GM18868 (cell line): ENCODE measurements around the gene TLCD2.
"Not testable (repeated sequence)": the region's sequence is repeated elsewhere in the genome, so short reads cannot be mapped to it uniquely, and the experiment has no call there.

Experiments
- ATAC-seq: cut with Tn5 transposase; IDR thresholded peaks from one replicate; pipeline ENCODE4 v1.9.1; 2021; ENCODE audit warnings: mild to moderate bottlenecking, moderate library complexity; ENCODE audit not compliant: unreplicated experiment

TLCD2 gene

DNA sequence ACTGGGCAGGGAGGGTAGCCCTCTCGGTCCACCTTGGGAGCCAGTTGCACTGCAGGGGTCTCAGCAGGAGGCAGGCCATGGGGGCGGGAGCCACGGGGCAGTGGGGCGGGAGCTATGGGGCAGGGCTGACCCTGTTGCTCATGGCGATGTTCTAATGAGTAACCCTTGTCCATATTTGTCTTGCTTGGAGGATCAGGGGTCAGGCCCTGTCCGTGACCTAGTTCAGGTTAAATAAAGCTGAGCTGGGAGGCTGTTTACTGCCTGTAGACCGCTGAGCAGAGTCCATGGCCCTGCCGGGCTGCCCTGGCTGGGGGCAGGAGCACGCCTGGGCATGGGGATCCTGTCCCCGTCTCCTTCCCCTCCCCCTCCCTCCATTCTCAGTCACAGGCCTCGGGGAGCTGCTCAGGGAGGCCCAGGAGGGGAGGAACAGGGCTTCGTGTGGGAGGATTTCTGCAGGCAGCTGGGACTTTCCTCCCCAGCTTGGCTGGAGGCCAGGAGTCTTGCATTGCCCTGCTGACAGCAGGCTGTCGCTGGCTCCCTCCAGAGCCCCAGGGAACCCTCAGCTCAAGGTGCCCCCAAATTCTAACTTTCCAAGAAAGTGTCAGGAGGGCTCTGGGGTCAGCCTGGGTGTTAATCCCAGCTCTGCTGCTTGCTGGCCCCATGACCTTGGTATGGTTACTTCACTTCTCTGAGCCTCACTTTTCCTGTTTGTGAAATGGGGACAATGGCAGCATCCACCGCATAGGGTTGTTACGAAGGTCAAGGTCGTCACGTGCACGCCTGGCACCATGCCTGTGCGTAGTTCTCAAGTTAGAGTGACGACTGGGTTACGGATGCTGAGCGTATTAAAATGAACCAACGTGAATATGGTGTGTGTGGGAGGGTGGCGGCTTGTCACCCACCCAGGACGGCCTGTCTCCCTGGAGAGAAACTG is 26.4 kb upstream of the TLCD2 start:
- no peak for ATAC-seq

DNA sequence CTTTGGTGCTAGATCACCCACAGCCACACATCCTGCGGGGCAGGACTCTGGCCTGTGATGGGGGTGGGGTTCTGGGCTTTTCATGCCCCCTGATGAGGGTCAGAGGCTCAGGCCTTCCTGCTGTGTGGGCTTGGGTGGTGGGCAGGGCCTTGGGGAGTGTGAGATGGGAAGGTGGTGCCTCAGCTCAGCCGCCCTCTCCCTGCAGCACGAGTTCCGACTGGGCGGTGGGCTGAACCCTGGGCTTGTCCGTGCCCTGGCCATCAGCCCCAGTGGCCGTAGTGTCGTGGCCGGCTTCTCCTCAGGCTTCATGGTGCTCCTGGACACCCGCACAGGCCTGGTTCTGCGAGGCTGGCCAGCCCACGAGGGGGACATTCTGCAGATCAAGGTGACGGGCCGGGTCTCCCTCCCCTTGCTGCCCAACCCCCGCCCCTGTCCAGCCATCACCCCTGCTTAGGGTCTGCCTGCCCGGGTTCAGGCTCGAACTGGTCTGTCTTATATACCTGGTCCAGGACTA is 25.7 kb upstream of the TLCD2 start:
- no peak for ATAC-seq

DNA sequence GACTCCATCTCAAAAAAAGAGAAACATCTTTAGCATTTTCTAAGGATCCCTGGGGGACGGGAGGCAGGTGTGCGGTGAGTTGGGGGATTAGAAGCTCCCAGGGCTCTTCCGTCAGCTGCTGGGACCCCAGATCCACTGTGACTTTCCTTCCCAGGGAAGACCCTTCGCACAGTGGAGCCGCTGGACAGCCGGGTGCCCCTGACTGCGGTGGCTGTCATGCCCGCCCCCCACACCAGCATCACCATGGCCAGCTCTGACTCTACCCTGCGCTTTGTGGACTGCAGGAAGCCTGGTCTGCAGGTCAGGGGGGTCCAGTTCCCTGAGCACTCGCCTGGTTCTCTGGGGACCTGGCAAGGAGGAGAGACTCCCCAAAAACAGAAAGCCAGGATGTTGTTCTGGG is 25.2 kb upstream of the TLCD2 start:
- ATAC-seq = no peak

DNA sequence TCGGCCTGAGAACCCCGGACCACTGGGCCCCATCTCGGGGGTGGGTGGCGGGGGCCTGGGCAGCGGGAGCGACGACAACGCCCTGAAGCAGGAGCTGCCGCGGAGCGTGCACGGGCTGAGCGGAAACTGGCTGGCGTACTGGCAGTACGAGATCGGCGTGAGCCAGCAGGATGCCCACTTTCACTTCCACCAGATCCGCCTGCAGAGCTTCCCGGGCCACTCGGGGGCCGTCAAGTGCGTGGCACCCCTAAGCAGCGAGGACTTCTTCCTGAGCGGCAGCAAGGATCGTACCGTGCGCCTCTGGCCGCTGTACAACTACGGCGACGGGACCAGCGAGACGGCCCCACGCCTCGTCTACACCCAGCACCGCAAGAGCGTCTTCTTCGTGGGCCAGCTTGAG is 23.6 kb upstream of the TLCD2 start:
- no peak for ATAC-seq

DNA sequence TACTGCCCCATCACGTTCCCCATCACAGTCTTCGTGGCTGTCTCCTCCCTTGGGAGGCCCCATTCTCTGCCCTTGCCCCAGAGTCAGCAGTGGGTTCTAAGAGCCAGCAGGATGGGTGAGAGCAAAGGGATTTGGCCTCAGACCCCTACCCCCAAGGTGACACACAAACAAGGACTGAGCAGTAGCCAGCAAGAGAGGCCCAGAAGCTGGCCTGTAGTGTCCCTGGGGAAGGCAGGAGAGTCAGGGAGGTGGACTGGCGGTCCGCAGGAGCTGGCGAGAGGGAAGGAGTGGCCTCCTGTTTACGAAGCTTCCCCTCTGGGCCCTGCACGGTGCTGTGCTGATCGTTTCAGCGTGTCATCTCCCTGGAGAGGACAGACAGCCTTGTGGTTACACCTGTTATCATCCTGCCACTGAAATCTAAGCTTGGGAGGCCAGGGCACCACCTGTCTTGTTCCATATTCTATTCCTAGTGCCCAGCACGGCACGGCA is 22.7 kb upstream of the TLCD2 start:
- ATAC-seq = no peak

DNA sequence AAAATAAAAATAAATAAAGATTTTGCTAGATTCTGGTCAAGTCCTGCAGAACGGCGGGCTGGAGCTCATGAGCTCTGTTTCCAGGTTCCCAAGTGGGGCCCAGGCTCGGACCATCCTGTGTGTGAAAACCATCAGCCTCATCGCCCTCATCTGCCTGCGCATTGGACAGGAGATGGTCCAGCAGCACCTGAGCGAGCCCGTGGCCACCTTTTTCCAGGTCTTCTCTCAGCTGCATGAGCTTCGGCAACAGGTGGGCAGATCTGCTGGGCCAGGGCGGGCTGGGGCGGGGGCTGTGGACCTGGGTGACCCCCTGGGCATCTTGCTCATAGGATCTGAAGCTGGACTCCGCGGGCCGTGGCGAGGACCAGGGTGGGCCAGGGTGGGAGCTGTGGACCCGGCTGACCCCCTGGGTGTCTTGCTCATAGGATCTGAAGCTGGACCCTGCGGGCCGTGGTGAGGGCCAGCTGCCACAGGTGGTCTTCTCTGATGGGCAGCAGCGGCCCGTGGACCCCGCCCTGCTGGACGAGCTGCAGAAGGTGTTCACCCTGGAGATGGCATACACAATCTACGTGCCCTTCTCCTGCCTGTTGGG is 22.2 kb upstream of the TLCD2 start:
- ATAC-seq = no peak

DNA sequence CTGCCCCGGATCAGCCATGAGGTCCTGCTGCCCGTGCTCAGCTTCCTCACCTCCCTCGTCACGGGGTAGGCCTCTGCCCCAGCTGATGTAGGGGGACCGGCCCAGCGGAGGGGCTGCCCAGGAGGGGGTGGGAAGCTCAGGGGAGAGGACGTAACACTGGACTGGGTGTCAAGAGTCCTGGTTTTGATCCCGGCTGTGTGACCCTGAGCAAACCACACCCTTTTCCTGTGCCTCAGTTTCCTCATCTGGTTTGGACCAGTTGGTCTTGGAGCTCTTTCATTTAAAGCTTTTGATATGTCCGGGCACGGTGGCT is 21.0 kb upstream of the TLCD2 start:
- no peak for ATAC-seq

DNA sequence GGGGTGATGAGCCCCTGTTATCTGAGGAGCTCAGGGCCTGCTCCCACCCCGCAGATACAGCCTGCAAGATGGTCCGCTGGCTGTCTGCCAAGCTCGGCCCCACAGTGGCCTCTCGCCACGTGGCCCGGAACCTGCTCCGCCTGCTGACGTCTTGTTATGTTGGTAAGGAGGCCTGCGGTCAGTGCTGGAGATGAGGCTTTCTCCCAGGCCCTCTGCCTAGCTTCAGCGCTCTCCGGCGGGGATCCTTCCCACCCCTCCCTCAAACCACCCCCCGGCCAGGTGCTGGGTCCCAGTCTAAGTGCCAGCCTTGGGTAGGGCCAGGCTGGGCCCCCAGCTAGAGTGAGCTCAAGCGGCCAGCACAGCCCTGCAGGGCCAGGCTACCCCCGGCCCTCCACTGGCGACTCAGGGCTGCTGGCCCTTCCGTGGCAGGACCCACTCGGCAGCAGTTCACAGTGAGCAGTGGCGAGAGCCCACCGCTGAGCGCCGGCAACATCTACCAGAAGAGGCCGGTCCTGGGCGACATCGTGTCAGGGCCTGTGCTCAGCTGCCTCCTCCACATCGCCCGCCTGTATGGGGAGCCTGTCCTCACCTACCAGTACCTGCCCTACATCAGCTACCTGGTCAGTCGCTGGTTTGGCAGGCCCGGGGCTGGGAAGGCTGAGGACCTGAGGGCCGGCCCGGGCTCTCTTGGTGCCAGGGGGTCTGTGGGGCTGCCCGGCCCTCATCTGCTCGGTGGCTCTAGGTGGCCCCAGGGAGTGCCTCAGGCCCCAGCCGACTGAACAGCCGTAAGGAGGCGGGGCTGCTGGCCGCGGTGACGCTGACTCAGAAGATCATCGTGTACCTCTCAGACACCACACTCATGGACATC is 20.4 kb upstream of the TLCD2 start:
- ATAC-seq = no peak

DNA sequence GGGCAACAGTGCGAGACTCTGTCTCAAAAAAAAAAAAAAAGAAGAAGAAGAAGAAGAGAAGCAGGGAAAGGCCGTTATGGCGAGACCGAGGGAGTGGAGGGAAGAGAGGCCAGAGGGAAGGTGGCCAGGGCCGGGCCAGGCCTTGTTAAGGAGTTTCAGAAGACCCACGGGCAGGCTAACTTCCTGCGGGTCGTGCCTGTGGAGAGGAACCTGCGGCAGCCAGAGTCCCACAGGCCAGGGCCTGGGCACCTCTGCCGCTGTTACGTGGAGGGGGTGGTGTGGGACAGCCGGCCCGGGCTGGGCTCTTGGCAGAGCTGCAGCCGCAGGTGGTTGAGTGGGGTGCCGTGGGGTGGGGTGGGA is 19.8 kb upstream of the TLCD2 start:
- no peak for ATAC-seq

DNA sequence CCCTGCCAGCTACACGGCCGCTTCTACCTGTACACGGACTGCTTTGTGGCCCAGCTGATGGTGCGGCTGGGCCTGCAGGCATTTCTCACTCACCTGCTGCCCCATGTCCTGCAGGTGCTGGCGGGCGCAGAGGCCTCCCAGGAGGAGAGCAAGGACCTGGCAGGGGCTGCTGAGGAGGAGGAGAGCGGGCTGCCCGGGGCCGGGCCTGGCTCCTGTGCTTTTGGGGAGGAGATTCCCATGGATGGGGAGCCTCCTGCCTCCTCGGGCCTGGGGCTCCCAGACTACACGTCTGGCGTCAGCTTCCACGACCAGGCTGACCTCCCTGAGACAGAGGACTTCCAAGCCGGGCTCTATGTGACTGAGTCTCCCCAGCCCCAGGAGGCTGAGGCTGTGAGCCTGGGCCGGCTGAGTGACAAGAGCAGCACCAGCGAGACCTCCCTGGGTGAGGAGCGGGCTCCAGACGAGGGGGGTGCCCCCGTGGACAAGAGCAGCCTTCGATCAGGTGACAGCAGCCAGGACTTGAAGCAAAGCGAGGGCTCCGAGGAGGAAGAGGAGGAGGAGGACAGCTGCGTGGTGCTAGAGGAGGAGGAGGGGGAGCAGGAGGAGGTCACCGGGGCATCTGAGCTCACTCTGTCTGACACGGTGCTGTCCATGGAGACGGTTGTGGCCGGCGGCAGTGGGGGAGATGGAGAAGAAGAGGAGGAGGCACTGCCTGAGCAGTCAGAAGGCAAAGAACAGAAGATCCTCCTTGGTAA is 17.9 kb upstream of the TLCD2 start:
- ATAC-seq = no peak

DNA sequence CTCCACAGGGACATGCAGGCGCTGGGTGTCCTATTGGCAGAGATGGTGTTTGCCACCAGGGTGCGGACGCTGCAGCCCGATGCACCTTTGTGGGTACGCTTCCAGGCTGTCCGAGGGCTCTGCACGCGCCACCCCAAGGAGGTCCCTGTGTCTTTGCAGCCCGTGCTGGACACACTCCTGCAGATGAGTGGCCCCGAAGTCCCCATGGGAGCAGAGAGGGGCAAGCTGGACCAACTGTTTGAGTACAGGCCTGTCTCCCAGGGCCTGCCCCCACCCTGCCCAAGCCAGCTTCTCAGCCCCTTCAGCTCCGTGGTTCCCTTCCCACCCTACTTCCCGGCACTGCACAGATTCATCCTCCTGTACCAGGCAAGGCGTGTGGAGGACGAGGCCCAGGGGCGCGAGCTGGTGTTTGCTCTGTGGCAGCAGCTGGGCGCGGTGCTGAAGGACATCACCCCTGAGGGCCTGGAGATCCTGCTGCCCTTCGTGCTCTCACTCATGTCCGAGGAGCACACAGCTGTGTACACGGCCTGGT is 17.1 kb upstream of the TLCD2 start:
- no peak for ATAC-seq

DNA sequence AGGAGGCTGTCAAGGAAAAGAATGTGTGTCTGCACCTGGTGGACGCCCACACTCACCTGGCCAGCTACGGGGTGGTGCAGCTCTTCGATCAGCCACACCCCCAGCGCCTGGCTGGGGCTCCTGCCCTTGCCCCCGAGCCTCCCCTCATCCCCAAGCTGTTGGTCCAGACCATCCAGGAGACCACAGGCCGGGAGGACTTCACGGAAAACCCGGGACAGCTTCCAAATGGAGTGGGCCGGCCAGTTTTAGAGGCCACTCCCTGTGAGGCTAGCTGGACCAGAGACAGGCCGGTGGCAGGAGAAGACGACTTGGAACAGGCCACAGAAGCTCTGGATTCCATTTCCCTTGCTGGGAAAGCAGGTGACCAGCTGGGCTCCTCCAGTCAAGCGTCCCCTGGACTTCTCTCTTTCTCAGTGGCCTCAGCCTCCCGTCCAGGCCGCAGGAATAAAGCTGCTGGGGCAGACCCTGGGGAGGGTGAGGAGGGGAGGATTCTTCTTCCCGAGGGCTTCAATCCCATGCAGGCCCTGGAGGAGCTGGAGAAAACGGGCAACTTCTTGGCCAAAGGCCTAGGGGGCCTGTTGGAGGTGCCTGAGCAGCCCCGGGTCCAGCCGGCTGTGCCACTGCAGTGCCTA is 16.6 kb upstream of the TLCD2 start:
- no peak for ATAC-seq

DNA sequence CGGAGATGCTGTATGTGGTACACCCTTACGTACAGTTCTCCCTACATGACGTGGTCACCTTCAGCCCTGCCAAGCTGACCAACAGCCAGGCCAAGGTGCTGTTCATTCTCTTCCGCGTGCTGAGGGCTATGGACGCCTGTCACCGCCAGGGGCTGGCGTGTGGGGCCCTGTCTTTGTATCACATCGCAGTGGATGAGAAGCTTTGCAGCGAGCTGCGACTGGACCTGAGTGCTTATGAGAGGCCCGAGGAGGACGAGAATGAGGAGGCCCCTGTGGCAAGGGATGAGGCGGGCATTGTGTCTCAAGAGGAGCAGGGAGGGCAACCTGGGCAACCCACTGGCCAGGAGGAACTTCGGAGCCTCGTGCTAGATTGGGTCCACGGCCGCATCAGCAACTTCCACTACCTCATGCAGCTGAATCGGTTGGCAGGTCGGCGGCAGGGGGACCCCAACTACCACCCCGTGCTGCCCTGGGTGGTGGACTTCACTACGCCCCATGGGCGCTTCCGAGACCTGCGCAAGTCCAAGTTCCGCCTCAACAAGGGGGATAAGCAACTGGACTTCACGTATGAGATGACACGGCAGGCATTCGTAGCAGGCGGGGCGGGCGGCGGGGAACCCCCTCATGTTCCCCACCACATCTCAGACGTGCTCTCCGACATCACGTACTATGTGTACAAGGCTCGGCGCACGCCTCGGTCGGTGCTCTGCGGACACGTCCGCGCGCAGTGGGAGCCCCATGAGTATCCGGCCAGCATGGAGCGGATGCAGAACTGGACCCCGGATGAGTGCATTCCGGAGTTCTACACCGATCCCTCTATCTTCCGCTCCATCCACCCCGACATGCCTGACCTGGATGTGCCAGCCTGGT is 15.7 kb upstream of the TLCD2 start:
- ATAC-seq = no peak

DNA sequence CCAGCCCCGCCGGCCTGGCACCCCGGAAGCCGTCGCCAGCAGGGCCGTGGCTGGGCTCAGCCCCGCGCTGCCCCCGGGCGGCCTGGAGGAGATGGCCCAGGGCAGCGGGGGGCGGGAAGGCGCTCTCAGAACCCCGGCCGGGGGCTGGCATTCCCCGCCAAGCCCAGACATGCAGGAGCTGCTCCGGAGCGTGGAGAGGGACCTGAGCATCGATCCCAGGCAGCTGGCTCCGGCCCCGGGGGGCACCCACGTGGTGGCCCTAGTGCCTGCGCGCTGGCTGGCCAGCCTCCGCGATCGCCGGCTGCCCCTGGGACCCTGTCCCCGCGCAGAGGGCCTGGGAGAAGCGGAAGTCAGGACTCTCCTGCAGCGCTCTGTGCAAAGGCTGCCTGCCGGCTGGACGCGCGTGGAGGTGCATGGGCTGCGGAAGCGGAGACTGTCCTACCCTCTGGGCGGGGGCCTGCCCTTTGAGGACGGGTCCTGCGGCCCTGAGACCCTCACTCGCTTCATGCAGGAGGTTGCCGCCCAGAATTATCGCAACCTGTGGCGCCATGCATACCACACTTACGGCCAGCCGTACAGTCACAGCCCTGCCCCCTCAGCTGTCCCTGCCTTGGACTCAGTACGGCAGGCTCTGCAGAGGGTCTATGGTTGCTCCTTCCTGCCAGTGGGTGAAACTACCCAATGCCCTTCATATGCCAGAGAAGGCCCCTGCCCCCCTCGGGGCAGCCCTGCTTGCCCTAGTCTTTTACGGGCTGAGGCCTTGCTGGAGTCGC is 14.9 kb upstream of the TLCD2 start:
- ATAC-seq = peak; percentile 27

DNA sequence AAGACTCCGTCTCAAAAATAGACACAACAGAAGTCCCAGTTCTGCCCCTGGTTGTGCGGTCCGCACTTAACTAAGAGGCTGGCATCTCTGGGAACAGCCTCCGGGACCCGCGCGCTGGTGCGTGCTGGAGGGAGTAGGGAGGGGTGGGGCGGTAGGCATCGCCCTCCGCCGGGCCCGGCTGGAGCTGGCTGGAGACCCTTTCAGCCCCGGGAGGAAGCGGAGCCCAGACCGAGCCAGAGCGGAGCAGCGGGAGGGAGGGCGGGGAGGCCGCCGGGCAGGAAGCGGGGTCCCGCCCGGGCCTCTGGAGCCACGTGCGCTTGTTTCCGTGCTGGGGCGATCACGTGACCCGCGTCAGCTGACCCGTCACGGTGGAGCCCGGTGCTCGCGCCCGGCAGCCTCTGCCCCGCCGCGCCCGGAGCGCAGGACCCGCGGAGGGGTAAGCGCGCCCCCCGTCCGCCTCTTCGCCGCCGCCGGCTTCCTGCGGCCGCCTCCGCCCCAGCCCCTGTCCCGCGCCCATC is 14.2 kb upstream of the TLCD2 start, which contains the start of gene WDR81:
Gene WDR81, plus strand, starts transcription at position 354 of the 518 bp plus-strand sequence. CDS start 256 bp downstream, outside the sequence.
- peak; percentile 50 for ATAC-seq

DNA sequence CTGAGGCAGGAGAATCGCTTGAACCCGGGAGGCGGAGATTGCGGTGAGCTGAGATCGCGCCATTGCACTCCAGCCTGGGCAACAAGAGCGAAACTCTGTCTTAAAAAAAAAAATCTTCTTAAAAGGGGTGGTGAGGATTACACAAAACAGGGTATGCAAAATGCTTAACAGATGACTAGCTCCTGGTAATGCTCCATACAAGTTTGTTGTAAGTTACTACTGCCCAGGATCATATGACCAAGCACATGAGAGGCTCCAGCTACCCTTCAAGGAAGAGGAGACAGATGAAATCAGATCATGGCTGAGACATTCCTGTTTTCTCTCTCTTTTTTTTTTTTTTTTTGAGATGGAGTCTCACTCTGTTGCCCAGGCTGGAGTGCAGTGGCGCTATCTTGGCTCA is 11.8 kb upstream of the TLCD2 start:
- not testable (repeated sequence) for ATAC-seq

DNA sequence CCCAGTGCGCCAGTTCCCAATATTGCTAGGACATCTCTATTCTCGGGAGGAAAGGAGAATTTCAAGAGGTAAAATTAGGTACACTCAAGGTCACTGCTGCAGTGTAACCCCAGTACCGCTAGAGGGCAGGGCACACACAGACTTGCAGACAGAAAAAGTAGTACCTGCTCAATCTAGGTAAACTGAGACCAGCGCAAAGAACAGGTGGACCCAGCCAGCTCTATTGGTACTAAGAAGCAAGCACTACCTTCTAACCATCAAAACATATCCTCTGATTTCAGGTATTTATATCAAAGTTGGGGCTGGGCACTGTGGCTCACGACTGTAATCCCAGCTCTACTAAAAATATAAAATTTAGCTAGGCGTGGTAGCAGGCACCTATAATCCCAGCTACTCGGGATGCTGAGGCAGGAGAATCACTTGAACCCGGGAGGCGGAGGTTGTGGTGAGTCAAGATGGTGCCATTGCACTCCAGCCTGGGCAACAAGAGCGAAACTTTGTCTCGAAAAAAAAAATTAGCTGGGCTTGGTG is 10.7 kb upstream of the TLCD2 start:
- no peak for ATAC-seq
